ENCODE data around the gene FOXA1.

FOXA1 gene

DNA sequence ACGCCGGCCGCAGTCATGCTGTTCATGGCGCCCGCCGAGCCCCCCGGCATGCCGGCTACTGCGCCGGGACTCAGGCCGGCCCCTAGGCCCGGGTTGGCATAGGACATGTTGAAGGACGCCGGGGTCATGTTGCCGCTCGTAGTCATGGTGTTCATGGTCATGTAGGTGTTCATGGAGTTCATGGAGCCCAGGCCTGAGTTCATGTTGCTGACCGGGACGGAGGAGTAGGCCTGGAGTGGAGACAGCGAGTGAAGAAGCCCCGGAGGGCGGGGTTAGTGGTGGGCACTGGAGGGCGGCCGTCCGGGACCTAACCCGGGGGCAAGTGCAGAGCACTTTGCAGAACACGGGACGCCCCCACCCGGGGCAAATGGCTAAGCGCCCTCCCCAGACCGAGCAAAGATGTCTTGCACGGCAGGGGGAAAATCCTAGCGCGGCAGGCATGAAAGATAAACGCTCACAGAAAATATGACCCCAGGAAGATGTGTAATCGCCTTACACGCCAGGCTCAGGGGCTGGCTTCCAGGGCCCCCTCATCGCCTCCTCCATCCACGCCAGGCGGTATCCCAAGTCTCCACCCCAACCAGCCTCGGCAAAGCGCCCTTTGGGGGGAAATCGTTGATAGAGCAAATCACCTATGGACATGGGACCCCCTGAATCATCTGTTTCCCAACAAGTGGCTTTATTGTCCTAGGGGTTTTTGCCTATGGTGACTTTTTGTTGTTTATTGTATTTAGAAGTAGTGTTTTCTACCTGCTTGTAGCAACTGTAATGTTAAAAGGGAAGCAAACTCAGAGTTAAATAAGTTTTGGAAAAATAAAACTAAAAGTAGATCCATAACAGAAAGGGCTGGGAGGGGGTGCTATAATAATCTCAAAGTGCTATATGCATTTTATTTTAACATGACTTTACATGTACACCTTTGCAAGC is 2.3 kb downstream of the FOXA1 start:
- no peak for DNase-seq (ENCODE audit: extremely low read depth, low read depth)

DNA sequence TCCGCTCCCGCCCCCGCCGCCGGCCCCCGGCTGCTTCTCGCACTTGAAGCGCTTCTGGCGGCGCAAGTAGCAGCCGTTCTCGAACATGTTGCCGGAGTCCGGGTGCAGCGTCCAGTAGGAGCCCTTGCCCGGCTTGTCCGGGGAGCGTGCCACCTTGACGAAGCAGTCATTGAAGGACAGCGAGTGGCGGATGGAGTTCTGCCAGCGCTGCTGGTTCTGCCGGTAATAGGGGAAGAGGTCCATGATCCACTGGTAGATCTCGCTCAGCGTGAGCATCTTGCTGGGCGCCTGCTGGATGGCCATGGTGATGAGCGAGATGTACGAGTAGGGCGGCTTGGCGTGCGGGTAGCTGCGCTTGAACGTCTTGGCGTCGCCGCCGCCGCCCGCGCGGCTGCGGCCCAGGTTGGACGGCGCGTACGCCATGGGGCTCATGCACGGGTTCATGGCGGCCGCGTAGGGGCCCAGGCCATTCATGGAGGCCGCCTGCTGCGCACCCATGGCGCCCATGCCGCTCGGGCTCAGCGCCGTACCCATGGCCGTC is 3.0 kb downstream of the FOXA1 start:
- DNase-seq (ENCODE audit: extremely low read depth, low read depth) = no peak
- TF ChIP-seq, protein P1, sequence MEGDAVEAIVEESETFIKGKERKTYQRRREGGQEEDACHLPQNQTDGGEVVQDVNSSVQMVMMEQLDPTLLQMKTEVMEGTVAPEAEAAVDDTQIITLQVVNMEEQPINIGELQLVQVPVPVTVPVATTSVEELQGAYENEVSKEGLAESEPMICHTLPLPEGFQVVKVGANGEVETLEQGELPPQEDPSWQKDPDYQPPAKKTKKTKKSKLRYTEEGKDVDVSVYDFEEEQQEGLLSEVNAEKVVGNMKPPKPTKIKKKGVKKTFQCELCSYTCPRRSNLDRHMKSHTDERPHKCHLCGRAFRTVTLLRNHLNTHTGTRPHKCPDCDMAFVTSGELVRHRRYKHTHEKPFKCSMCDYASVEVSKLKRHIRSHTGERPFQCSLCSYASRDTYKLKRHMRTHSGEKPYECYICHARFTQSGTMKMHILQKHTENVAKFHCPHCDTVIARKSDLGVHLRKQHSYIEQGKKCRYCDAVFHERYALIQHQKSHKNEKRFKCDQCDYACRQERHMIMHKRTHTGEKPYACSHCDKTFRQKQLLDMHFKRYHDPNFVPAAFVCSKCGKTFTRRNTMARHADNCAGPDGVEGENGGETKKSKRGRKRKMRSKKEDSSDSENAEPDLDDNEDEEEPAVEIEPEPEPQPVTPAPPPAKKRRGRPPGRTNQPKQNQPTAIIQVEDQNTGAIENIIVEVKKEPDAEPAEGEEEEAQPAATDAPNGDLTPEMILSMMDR (IDR thresholded peaks at IDR 0.05; ENCODE audit: low read depth, low read length) = no peak

More for the DNA sequence above, 2.3 kb downstream of the FOXA1 start:
- TF ChIP-seq, protein P1 (IDR thresholded peaks at IDR 0.05; ENCODE audit: low read depth, low read length) = no peak

DNA sequence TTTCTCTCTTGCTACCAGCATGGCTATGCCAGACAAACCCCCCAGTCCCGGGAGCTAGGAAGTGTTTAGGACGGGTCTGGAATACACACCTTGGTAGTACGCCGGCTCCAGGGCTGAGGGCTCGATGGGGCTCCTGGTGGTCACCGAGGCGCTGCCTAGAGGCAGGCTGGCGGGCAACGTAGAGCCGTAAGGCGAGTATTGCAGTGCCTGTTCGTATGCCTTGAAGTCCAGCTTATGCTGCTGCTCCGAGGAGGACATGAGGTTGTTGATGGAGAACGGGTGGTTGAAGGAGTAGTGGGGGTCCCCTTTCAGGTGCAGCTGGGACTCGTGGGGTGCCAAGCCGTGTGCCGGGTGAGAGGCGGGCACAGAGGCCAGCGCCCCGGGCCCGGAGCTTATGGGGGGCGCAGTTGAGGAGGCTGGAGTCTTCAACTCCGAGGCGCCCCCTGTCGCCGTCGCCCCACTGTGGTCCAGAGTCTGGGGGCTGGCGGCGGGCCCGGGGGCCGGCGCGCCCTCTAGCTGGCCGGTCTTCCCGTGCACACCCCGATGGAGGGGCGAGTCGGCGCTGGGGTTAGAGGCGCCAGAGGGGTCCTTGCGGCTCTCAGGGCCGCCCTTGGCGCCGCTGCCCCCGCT is 3.6 kb downstream of the FOXA1 start:
- TF ChIP-seq, protein P1 (IDR thresholded peaks at IDR 0.05; ENCODE audit: low read depth, low read length) = no peak
- no peak for DNase-seq (ENCODE audit: extremely low read depth, low read depth)

DNA sequence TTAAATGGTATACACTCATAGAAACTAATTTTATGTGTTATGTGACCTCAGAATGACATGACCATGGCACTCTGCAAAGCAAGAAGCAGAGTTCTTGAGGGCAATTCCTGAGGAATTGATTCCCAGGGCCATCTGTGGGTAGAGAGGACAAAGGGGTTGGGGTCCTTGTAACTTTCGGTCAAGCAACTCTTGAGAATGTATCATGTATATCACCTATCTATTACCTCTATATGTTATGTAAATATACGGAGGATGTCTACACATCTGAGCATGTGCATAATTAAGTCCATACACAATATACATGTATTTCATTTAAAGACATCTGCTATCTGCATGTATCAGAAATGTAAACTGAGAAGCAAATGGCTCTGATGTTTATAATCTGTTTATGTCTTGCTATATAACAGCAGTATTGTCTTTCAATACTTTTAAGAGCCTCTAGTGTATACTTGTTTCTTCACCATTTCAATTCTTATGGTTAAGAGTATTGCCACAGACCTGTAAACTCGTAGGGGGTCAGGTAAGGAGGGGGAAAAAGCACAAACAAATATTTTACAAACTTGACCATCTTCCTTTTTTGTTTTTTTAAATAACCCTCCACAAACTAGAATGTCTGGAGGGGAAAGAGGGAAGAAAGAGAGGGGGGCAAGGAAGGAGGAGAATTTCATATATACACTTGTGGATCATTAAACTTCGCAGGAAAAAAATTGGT is 4.5 kb downstream of the FOXA1 start:
- no peak for DNase-seq (ENCODE audit: extremely low read depth, low read depth)
- TF ChIP-seq, protein P1 (IDR thresholded peaks at IDR 0.05; ENCODE audit: low read depth, low read length) = no peak

DNA sequence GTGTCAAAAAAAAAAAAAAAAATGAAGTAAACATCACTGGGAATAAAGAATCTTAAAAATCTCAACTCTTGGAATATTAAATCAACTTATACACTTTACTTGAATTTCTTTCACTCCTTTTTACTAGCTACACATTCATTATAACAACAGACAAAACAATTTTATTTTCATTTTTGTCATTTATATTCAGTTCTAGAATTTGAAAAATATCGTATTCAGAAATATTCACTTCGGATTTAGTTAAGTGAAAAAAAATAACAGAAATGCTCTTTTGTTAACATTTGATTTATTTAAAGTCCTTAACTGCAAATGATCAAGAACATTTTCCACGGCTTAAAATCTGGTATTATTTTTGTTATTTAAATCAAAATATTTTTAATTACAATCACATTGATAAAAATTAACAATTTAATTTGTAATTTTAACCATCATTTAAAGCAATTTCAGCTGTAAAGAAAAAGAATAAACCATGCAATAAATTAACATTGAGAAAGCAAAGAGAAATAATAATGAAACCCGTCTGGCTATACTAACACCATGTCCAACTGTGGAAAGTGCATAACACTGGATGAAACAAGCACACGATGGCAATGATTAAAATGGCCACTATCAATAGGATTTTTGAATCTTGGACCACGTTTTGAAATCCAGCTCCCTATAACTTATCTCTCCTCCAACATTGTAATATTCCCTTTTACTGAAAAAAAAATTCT is 5.2 kb downstream of the FOXA1 start:
- TF ChIP-seq, protein P1 (IDR thresholded peaks at IDR 0.05; ENCODE audit: low read depth, low read length) = no peak

DNA sequence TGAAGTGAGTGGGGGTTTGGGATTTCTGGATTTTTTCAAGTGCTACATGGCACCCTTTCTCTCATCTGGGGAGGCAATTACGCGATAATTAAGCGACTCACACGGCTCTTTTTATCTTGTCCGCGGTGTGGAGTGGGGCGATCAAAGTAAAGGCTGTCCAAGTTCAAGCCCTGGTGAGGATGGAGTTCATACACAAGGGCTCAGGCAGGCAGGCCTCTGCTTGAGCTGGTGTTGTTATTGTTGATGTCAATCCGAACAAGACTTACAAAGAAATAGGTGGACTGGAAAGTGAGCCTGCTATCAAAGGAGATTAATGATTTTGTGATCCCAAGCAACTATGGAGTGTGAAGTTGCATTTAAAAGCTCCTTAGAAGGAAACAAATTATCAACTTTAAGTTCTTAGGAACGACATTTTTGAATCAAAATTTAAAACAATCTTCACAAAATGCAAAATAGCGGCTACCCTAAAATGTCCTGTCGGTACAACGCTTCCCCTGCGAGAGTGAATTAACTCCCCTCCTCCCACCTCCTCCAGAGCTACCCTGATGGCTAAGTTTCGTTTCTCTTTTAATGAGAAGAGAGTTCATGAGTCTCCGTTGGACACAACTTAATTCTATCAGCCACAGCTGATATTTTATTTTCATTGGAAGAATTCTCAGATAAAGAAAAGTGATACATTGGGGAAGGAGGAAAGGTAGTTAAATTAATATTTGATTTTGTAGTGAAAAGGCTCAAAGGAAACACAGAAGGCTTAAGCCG is 5.9 kb downstream of the FOXA1 start:
- DNase-seq (ENCODE audit: extremely low read depth, low read depth) = no peak
- TF ChIP-seq, protein P1 (IDR thresholded peaks at IDR 0.05; ENCODE audit: low read depth, low read length) = no peak

More for the DNA sequence above, 5.2 kb downstream of the FOXA1 start:
- no peak for DNase-seq (ENCODE audit: extremely low read depth, low read depth)
